Gastroesophageal sphincter (tissue), 3 donors: ENCODE data around the gene NTSR1.

Source experiments
- POLR2A ChIP-seq, 2 donors: fragments of 450-650 bp; IDR thresholded peaks; one replicate each; pipeline ENCODE4 v1.6.1; 2017; ENCODE audit warnings: antibody characterized with exemption in 2 of 2, mild to moderate bottlenecking in 2 of 2, moderate library complexity in 1 of 2
- POLR2AphosphoS5 ChIP-seq: sonication (generic); formaldehyde crosslinking; IDR thresholded peaks from one replicate; pipeline ENCODE4 v1.6.1; 2017; ENCODE audit warnings: antibody characterized with exemption
- TF ChIP-seq, protein P1 (sequence below), 4 experiments: fragments of 200-600 bp in 2 of 4; fragments of 450-650 bp in 2 of 4; sonication (generic) in 1 of 4; IDR thresholded peaks; one replicate each; pipeline ENCODE4 v1.5.1; 2017 to 2019; ENCODE audit warnings: antibody characterized with exemption in 4 of 4, mild to moderate bottlenecking in 2 of 4, moderate library complexity in 2 of 4

DNA sequence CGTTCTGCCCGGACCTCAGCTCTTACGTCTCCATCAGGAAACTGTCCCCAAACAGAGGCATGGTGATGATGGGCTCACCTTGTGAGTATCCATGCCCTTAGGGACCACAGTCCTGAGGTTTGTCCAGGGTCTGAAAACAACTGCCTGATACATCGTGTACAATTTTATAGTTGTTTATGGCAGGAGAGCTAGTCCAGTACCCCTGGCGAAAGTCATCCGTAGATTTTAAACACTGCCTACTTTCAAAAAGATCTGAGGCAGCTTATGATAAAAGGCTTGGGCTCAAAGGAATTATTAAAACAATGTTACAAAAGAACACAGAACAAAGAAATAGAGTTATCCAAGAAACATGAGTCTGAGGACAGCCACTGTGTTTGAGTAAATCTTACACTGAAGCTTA, 14.0 kb downstream of the NTSR1 start:
- TF ChIP-seq, protein P1, sequence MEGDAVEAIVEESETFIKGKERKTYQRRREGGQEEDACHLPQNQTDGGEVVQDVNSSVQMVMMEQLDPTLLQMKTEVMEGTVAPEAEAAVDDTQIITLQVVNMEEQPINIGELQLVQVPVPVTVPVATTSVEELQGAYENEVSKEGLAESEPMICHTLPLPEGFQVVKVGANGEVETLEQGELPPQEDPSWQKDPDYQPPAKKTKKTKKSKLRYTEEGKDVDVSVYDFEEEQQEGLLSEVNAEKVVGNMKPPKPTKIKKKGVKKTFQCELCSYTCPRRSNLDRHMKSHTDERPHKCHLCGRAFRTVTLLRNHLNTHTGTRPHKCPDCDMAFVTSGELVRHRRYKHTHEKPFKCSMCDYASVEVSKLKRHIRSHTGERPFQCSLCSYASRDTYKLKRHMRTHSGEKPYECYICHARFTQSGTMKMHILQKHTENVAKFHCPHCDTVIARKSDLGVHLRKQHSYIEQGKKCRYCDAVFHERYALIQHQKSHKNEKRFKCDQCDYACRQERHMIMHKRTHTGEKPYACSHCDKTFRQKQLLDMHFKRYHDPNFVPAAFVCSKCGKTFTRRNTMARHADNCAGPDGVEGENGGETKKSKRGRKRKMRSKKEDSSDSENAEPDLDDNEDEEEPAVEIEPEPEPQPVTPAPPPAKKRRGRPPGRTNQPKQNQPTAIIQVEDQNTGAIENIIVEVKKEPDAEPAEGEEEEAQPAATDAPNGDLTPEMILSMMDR (IDR thresholded peaks at IDR 0.05) = no peak
- TF ChIP-seq POLR2AphosphoS5 (no peak), POLR2A (IDR thresholded peaks at IDR 0.05) (no peak)
